CD4-positive, alpha-beta T cell treated with Interleukin-1 beta for 1 hour (primary cell): ENCODE results near the gene HPX.

ENCODE experiments used
- DNase-seq, 2 donors: peaks; one replicate each; pipeline ENCODE4 v3.0.0-alpha.2; 2020 to 2022

The HPX gene

DNA sequence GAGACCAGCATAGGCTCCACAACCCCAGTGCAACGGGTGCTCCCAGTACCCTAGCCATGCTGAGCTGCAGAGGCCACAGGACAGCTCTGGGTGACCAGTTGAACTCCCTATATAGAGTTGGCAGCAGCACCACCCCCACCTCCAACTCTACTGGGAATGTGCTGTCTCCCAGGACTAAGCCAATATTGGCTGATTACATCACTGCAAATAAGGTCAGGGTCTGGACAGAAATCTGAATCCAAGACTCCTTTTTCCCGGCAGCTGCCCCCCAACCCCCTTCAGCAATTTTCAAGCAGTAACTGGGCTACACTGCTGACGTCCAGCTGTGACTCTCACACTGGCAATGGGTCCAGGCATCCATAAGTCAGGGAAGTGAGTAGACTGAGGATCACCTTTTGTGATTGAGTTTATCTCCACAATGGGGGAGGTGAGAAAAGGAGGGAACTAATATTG lies at the start of gene HPX:
TSS of gene HPX (minus strand) at position 82 of the 453 bp plus-strand sequence. CDS start at position 58, 24 bp downstream.
- no peak for DNase-seq

DNA sequence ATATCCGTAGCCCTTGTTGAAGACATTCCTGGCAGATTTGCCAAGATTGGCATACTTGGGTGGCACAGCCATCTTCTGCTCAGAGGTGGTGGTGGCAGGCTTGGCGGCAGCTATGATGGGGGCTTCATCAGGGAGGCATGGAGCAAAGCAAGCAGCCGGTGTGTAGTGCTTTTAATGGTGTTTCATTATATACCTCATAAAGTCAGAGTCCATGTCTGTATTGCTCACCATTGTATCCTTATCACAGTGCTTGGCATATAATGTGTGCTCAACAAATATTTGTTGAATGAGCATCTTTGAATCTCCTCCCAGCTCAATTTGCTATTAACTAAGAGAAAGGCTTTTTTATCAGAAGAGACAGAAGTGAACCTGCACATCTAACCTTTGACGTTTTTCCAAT lies 48.5 kb upstream of the HPX start:
- no peak for DNase-seq

DNA sequence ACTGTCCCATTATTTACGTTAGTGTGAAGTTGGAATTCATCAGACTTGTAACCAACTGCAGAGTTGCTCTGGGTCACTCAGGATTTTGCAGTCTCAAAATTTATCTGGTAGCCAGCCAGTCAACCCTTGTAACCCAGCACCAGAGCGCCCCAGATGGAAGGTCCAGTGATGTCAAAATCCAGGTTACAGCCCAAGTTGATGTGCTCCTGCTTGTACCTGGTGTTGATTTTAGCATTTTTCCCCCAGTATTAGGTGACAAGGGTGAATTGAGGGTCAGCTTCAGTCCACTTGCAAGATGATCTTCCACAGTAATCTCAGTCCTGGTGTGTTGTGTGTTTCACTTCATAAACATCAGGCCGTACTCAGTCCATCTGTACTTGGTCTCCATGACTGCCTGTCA lies 48.0 kb upstream of the HPX start:
- DNase-seq, result no peak

- no peak for DNase-seq
These were observed 47.6 kb upstream of the HPX start for GRCh38 chr11:6488342-6488741.

DNA sequence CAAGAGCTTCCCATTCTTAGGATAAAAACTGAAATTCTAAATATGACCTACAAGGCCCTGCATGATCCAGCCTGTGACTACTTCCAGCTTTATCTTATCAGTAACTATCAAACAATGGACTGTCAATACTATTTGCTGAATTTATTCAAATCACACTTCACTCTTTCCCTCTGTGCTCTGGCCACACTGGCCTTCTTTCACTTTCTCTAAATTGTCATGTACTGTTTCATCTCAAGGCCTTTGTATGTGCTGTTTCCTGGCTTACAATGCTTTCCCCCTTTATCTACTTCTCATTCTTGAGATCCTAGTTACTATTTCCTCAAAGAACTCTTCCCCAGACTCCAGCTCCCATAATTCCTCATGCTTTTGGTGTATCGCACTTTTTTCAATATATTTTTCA lies 46.2 kb upstream of the HPX start:
- no peak for DNase-seq

DNA sequence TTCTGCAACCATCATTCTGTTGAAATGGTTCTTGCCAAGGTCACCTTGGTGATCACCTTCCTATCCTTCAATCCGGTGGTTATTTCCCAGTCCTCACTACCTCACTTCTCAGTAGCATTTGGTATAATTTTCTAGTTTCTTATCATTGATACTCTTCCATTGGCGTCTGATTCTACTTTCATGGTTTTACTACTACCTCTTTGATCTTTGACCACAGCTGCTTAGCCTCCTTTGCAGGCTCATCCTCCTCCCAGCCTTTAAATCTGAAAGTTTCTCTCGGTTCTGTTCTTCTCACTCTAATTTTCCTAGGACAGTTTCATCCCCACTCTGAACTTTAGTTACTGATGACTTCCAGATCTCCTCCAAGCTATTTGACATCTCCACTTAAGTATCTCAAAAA lies 45.5 kb upstream of the HPX start:
- no peak for DNase-seq

GRCh38 chr11:6485661-6486060 lies 44.9 kb upstream of the HPX start:
- DNase-seq, result no peak

GRCh38 chr11:6483015-6483414 lies 42.2 kb upstream of the HPX start:
- DNase-seq, result no peak

- no peak for DNase-seq
These were observed 41.7 kb upstream of the HPX start for GRCh38 chr11:6482441-6482840.

- no peak for DNase-seq
These were observed 41.1 kb upstream of the HPX start for GRCh38 chr11:6481924-6482275.

GRCh38 chr11:6481012-6481923 lies 40.5 kb upstream of the HPX start, which contains the start of the genes ARFIP2 and TIMM10B:
TSS of gene ARFIP2 (minus strand) at chr11:6481331. CDS start at chr11:6480421, 910 bp downstream.
TSS of gene TIMM10B (plus strand) at chr11:6481501. CDS start at chr11:6481517, 16 bp downstream.
- DNase-seq, result peak; percentile 96 to 98

DNA sequence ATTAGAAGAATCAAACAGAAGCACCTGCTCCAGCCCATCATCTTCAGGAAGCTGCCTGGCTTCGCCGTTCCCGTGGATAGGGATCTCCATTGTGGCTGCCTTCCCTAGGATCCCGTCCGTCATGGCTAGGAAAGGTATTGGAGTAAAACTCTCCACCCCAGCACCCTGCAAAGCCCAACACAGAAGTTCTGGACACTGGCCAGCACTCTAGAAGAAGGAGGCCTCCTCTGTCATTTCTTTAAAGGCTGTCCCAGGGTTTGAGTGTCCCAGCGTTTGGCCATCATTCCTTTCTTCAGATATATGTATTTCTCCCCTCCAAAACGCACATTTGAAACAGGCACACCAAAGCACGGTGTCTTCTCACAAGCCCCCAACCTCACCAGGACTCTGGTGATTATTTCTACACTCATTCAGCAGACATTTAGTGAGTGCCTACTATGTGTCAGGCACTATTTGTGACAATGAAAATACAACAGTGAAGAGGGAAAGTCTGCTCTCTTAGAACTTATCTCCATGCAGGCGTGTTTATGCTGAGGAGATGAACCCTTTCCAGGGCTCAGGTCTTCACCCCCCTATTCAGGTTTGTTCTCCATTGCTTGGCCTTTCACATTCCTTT lies 39.6 kb upstream of the HPX start:
- no peak for DNase-seq

- DNase-seq, result no peak
These were observed 35.8 kb upstream of the HPX start for GRCh38 chr11:6476571-6476970.

DNA sequence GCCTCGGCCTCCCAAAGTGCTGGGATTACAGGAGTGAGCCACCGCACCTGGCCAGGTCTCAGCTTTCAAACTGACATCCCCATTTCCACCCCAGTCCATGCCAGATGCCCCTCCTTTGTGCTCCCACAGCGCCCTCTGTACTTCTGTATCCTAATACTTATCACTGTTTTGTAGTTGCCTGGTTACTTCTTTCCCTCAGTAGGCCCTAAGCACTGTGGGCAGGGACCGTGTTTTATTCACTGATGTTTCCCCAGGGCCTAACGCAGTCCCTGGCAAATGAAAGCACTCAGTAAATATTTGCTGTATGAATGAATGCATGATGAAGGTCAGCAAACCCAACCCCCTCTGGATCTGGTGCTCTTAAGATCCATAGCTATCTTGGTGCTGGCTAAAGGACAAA lies 35.1 kb upstream of the HPX start:
- DNase-seq, result no peak

GRCh38 chr11:6474806-6475500 lies 34.2 kb upstream of the HPX start:
- no peak for DNase-seq

DNA sequence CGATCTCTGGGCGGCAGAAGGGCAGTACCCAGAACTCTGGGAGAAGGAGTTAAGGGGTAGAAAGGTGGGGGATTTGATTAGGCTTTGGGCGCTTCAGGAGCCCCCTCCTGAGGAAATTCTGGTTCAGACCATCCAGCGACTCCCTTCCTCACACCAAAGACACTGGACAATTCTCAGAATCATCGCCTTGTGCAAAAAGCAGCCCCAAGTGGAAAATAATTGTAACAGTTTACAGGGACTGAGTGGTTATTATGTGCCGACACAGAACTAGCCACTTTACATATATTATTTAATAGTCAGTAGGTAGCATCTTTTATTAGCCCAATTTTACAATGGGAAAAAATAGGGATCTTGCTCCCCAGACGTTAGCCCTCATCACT lies 33.6 kb upstream of the HPX start:
- DNase-seq, result no peak

- DNase-seq, result peak; percentile 78 to 83
These were observed 32.9 kb upstream of the HPX start, which contains the start of gene TRIM3 for GRCh38 chr11:6473451-6474412. TSS of gene TRIM3 (minus strand) at chr11:6473941. CDS start at chr11:6465695, 8,246 bp downstream.

GRCh38 chr11:6472934-6473333 lies 32.1 kb upstream of the HPX start:
- no peak for DNase-seq

DNA sequence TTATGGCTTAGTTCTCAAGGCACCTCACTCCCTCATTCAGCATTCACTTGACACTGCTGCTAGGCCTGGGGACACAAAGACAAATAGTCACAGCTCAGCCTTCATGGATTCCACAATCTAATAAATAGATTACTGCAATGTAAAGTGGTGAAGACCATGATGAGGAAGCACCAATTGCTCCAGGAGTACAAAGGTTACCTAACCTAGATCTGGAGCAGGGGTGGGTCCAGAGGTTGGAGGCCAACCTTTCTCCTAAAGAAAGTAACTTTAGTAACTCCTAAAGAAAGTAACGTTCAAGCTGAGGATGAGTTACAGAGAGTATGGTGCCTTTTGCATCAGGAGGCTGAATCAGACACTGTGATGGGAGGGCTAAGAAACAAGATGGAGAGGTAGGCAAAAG lies 28.8 kb upstream of the HPX start:
- no peak for DNase-seq

GRCh38 chr11:6468712-6469495 lies 28.1 kb upstream of the HPX start:
- DNase-seq, result peak; percentile 11 to 75

DNA sequence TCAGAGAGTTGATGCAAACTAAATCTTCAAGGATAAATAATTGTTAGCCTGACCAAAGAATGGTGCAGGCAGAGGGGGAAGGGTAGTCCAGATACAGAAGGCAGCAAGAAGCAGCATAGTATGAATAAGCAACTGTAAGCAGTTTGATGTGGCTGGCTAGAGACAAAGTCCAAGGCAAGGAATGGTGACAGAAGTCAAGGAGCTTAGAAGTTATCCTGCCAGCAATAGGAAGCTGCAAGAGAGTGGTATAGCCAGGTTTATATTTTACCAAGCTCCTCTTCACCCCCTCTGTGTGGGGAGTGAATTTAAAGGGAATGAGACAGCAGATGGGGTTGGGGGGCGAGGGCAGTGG lies 18.3 kb upstream of the HPX start:
- DNase-seq, result no peak
